PC-9 (cell line): ENCODE data around the gene FNIP1. TPM values are rescaled to one million over a fixed set of nuclear protein-coding genes. Genes with fewer than 3 reads are reported as not detected.

Source experiments
- BruUV-seq: library from RNA; stranded (reverse); fragments of 400-500 nt; replicated peaks from 2 replicates; lab custom pipeline; 2021; lab: Mats Ljungman, UMichigan
- CTCF ChIA-PET: fragments of 300-600 bp; sonication (Branson Sonifier 250); formaldehyde crosslinking; loops from one replicate; lab custom pipeline; 2022; ENCODE audit warnings: antibody characterized with exemption; lab: Charles Lee
- POLR2A ChIA-PET: fragments of 300-600 bp; sonication (Branson Sonifier 250); formaldehyde crosslinking; loops from one replicate; lab custom pipeline; 2022; ENCODE audit warnings: antibody characterized with exemption; ENCODE audit not compliant: unreplicated experiment; lab: Charles Lee
- DNase-seq, 2 experiments: peaks; one replicate each; pipeline versions ENCODE4 v3.0.0 to v3.0.0-alpha.2; 2015 to 2022; ENCODE audit warnings: mixed read lengths in 1 of 2
- H2AFZ ChIP-seq: fragments of 200-600 bp; sonication (generic); 2 replicates; pipeline ENCODE4 v1.8.1; 2017; ENCODE audit warnings: antibody characterized with exemption
- H3F3A ChIP-seq: fragments of 200-600 bp; sonication (generic); 2 replicates; pipeline ENCODE4 v1.8.1; 2017; ENCODE audit warnings: antibody characterized with exemption, mild to moderate bottlenecking, low read depth; ENCODE audit not compliant: insufficient read depth
- H3K27ac ChIP-seq: fragments of 200-600 bp; sonication (generic); 2 replicates; pipeline ENCODE4 v1.6.1; 2016; ENCODE audit warnings: mixed run types
- H3K27me3 ChIP-seq: fragments of 200-600 bp; sonication (generic); 2 replicates; pipeline ENCODE4 v1.6.1; 2016; ENCODE audit warnings: low read depth, mixed run types; ENCODE audit not compliant: insufficient read depth
- H3K36me3 ChIP-seq: fragments of 200-600 bp; sonication (generic); 2 replicates; pipeline ENCODE4 v1.6.1; 2016; ENCODE audit warnings: low read depth, mixed run types
- H3K4me1 ChIP-seq: fragments of 200-600 bp; sonication (generic); replicated peaks from 2 replicates; pipeline ENCODE4 v1.6.1; 2016; ENCODE audit warnings: mixed run types; ENCODE audit not compliant: insufficient read depth
- H3K4me2 ChIP-seq: fragments of 200-600 bp; sonication (generic); 2 replicates; pipeline ENCODE4 v1.6.1; 2017; ENCODE audit warnings: mixed run types
- H3K4me3 ChIP-seq: fragments of 200-600 bp; sonication (generic); 2 replicates; pipeline ENCODE4 v1.6.1; 2016; ENCODE audit warnings: mixed run types
- H3K79me2 ChIP-seq: fragments of 200-600 bp; sonication (generic); 2 replicates; pipeline ENCODE4 v1.6.1; 2017; ENCODE audit warnings: low read depth, mixed run types
- H3K9me2 ChIP-seq: fragments of 200-600 bp; sonication (generic); 2 replicates; pipeline ENCODE4 v1.8.1; 2017; ENCODE audit warnings: mild to moderate bottlenecking; ENCODE audit not compliant: insufficient read depth
- H3K9me3 ChIP-seq: fragments of 200-600 bp; sonication (generic); 2 replicates; pipeline ENCODE4 v1.8.1; 2016; ENCODE audit warnings: low read depth; ENCODE audit not compliant: insufficient read depth
- H4K20me1 ChIP-seq: fragments of 200-600 bp; sonication (generic); 2 replicates; pipeline ENCODE4 v1.8.1; 2017; ENCODE audit not compliant: insufficient read depth
- CTCF ChIP-seq: fragments of 200-600 bp; sonication (generic); conservative IDR thresholded peaks from 2 replicates; pipeline ENCODE4 v1.6.1; 2017; ENCODE audit warnings: mixed run types, antibody characterized with exemption, mild to moderate bottlenecking, moderate library complexity
- EZH2 ChIP-seq: fragments of 200-600 bp; sonication (generic); IDR thresholded peaks from 2 replicates; pipeline ENCODE4 v1.8.0; 2017; ENCODE audit warnings: antibody characterized with exemption, low read depth
- intact Hi-C: fragments of 100-400 bp; cut with micrococcal nuclease; formaldehyde crosslinking; loops from one replicate; pipeline ENCODE4 v1.10.0; 2022; ENCODE audit not compliant: unreplicated experiment
- total RNA-seq: library from RNA; stranded (reverse); gene quantifications from 2 replicates; pipeline ENCODE4 v1.2.3, GENCODE V29; 2021

FNIP1 gene
- total RNA-seq, 1 experiment from 2014 or later = 23.5 TPM

GRCh38 chr5:131635684-131636572 is 160.9 kb downstream of the FNIP1 start:
- Histone ChIP-seq H3K4me2 (peak overlapping the region; percentile 95), H3K9me3 (no peaks in the 10 kb centered on the region), H3K79me2 (peaks cover 41% of the 10 kb centered on the region), H3K4me3 (peak overlapping the region; percentile 66), H3K36me3 (no peaks in the 10 kb centered on the region), H3K27ac (peak overlapping the region; percentile 96), H3K4me1 (peaks cover 30% of the 10 kb centered on the region), H4K20me1 (peaks cover 7% of the 10 kb centered on the region; the same call in 1 of the 2 replicates), H2AFZ (peak overlapping the region; percentile 86), H3K27me3 (no peaks in the 10 kb centered on the region), H3K9me2 (no peaks in the 10 kb centered on the region), H3F3A (peaks cover 19% of the 10 kb centered on the region)
- POLR2A ChIA-PET = interaction anchor here (0.5 kb wide), 2 partner anchors 10 to 11 kb away, joined by 3 to 7 read pairs; no protein-coding TSS in a partner anchor
- TF ChIP-seq EZH2 = no peak
- intact Hi-C loops = loop anchor here (2.0 to 10.0 kb wide), 2 partner anchors 25 to 471 kb away; partner anchors contain the start of gene HINT1
- no peak for DNase-seq
- CTCF ChIA-PET = interaction anchor here (0.7 kb wide), 1 partner anchor 554 kb away, joined by 3 read pairs; no protein-coding TSS in a partner anchor
- BruUV-seq = TSS peak; percentile 98

- Histone ChIP-seq H3K4me1 (peaks cover 38% of the 10 kb centered on the region), H3K79me2 (peaks cover 49% of the 10 kb centered on the region), H3K4me3 (peak within 1 kb of the TSS; percentile 66), H3K27ac (peak within 1 kb of the TSS; percentile 96), H4K20me1 (peaks cover 7% of the 10 kb centered on the region; the same call in 1 of the 2 replicates), H3K36me3 (no peaks in the 10 kb centered on the region), H2AFZ (peak within 1 kb of the TSS; percentile 90), H3K4me2 (peak within 1 kb of the TSS; percentile 95), H3K9me2 (no peaks in the 10 kb centered on the region), H3F3A (peaks cover 19% of the 10 kb centered on the region), H3K9me3 (no peaks in the 10 kb centered on the region), H3K27me3 (no peaks in the 10 kb centered on the region)
- DNase-seq = peak; percentile 93 to 99
- intact Hi-C loops = loop anchor here (2.0 to 10.0 kb wide), 2 partner anchors 24 to 470 kb away; partner anchors contain the start of gene HINT1
- TF ChIP-seq CTCF (no peak), EZH2 (no peak)
- POLR2A ChIA-PET = interaction anchor here (0.5 kb wide), 1 partner anchor 12 kb away, joined by 7 read pairs; no protein-coding TSS in a partner anchor
- no TSS peak for BruUV-seq
- CTCF ChIA-PET = interaction anchor here (0.7 kb wide), 1 partner anchor 555 kb away, joined by 3 read pairs; no protein-coding TSS in a partner anchor
Measured at GRCh38 chr5:131634996-131635683, 161.7 kb downstream of the FNIP1 start, which contains the start of gene RAPGEF6. TSS of gene RAPGEF6 (minus strand) at chr5:131635229. CDS start at chr5:131635030, 199 bp downstream.

- POLR2A ChIA-PET = no interaction called here
Measured at GRCh38 chr5:131634666-131634995, 162.2 kb downstream of the FNIP1 start.

More at GRCh38 chr5:131634666-131634995, 162.2 kb downstream of the FNIP1 start:
- Histone ChIP-seq H3K9me2 (no peaks in the 10 kb centered on the region), H3K4me1 (peaks cover 38% of the 10 kb centered on the region), H3F3A (peaks cover 19% of the 10 kb centered on the region), H3K9me3 (no peaks in the 10 kb centered on the region), H2AFZ (peak overlapping the region; percentile 90), H4K20me1 (peaks cover 7% of the 10 kb centered on the region; the same call in 1 of the 2 replicates), H3K4me3 (peak overlapping the region; percentile 66), H3K79me2 (peaks cover 54% of the 10 kb centered on the region), H3K27me3 (no peaks in the 10 kb centered on the region), H3K4me2 (peak overlapping the region; percentile 95), H3K27ac (peak overlapping the region; percentile 96), H3K36me3 (no peaks in the 10 kb centered on the region)
- TF ChIP-seq EZH2 (no peak), CTCF (no peak)
- intact Hi-C loops = loop anchor here (2.0 to 10.0 kb wide), 2 partner anchors 24 to 470 kb away; partner anchors contain the start of gene HINT1
- peak; percentile 54 to 55 for DNase-seq
- CTCF ChIA-PET = no interaction called here
- TSS peak; percentile 77 for BruUV-seq
